MM.1S (cell line): ENCODE results near the gene PIP4K2B.

Source experiments
- EZH2 ChIP-seq: fragments of 300-600 bp; sonication (generic); optimal IDR thresholded peaks from 2 replicates; pipeline ENCODE3; 2017; ENCODE audit warnings: low read depth, mild to moderate bottlenecking, antibody characterized with exemption, low read length, mixed read lengths
- EZH2phosphoT487 ChIP-seq: fragments of 300-600 bp; sonication (generic); IDR thresholded peaks from 2 replicates; pipeline ENCODE4 v1.6.1; 2018; ENCODE audit warnings: antibody characterized with exemption, low read length
- TF ChIP-seq, protein P1 (sequence below): fragments of 300-600 bp; sonication (generic); IDR thresholded peaks from 2 replicates; pipeline ENCODE4 v1.5.1; 2016; ENCODE audit warnings: antibody characterized with exemption, low read length, mixed read lengths

DNA sequence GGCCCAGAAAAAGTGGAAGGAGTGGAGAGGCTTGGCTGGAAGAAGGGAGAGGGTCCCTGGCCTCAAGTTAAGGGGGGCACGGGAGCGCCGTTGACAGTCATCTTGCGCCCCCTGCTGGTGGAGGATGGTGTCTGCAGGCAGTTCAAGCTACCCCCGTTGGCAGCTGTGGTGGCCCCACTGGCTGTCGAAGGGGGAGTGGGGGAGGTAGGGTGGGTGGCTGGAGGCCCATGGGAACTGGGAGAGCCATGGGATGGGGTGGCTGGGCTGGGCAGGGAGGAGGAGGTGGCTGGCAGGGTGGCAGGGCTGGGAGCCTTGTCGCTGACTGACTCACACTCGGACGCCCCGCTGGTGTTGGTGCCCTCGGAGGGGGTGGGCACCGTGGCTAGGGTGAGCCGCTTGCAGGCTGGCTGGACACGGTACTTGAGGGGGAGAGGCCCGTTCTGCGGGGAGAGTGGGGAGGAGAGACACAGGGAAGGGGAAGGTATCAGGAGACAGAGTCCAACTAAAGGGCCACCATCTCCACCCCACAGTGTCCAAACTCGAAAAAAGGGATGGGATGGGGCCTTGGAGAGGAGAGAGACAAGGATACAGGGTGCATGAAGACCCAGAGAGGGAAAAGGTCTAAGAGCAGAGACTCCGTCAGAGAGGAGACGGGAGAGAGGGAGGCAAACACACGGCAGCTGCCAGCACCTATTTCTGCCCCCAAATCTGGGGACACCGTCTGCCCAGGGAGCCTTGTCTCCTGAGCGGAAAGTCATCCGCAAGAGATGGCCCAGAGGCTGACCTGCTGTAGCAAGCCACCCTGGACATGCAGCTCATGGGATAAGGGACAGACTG lies 64.0 kb downstream of the PIP4K2B start:
- TF ChIP-seq EZH2 (no peak), EZH2phosphoT487 (no peak)
- TF ChIP-seq, protein P1, sequence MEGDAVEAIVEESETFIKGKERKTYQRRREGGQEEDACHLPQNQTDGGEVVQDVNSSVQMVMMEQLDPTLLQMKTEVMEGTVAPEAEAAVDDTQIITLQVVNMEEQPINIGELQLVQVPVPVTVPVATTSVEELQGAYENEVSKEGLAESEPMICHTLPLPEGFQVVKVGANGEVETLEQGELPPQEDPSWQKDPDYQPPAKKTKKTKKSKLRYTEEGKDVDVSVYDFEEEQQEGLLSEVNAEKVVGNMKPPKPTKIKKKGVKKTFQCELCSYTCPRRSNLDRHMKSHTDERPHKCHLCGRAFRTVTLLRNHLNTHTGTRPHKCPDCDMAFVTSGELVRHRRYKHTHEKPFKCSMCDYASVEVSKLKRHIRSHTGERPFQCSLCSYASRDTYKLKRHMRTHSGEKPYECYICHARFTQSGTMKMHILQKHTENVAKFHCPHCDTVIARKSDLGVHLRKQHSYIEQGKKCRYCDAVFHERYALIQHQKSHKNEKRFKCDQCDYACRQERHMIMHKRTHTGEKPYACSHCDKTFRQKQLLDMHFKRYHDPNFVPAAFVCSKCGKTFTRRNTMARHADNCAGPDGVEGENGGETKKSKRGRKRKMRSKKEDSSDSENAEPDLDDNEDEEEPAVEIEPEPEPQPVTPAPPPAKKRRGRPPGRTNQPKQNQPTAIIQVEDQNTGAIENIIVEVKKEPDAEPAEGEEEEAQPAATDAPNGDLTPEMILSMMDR, result peak; percentile 90
